HT-29 (cell line): ENCODE results near the gene ATG13. TPM values are rescaled to one million over a fixed set of nuclear protein-coding genes. Genes with fewer than 3 reads are reported as not detected.
"Not testable (repeated sequence)": the region's sequence is repeated elsewhere in the genome, so short reads cannot be mapped to it uniquely, and the experiment has no call there.

Experiments used
- DNase-seq: peaks from one replicate; pipeline ENCODE4 v3.0.0-alpha.2; 2015; ENCODE audit warnings: low spot score
- total RNA-seq: library from RNA; depleted of rRNA; stranded (reverse); fragments of >200 nt; shearing (Covaris generic); gene quantifications from 2 replicates; pipeline ENCODE4 v1.2.3, GENCODE V29; 2014

The ATG13 gene
- total RNA-seq, 1 experiment from 2014 or later, result 152 TPM

- no peak for DNase-seq
These were observed 25.4 kb downstream of the ATG13 start for GRCh38 chr11:46642627-46643335.

GRCh38 chr11:46643531-46643930 is 26.2 kb downstream of the ATG13 start:
- DNase-seq, result no peak

- DNase-seq, result no peak
These were observed 26.6 kb downstream of the ATG13 start for GRCh38 chr11:46643986-46644385.

GRCh38 chr11:46649180-46649738 is 31.9 kb downstream of the ATG13 start:
- DNase-seq, result no peak

GRCh38 chr11:46655631-46656030 is 38.3 kb downstream of the ATG13 start:
- DNase-seq, result no peak

- no peak for DNase-seq
These were observed 39.8 kb downstream of the ATG13 start for GRCh38 chr11:46657186-46657585.

GRCh38 chr11:46658259-46658658 is 40.9 kb downstream of the ATG13 start:
- DNase-seq, result no peak

GRCh38 chr11:46659908-46660307 is 42.6 kb downstream of the ATG13 start:
- DNase-seq, result no peak

- no peak for DNase-seq
These were observed 44.5 kb downstream of the ATG13 start for GRCh38 chr11:46661836-46662235.

GRCh38 chr11:46662366-46662765 is 45.0 kb downstream of the ATG13 start:
- DNase-seq, result no peak

- no peak for DNase-seq
These were observed 46.1 kb downstream of the ATG13 start for GRCh38 chr11:46663277-46663940.

GRCh38 chr11:46664612-46665011 is 47.3 kb downstream of the ATG13 start:
- no peak for DNase-seq

- DNase-seq, result no peak
These were observed 48.0 kb downstream of the ATG13 start for GRCh38 chr11:46665356-46665755.

- no peak for DNase-seq
These were observed 49.2 kb downstream of the ATG13 start for GRCh38 chr11:46666516-46666915.

- no peak for DNase-seq
These were observed 49.7 kb downstream of the ATG13 start for GRCh38 chr11:46667043-46667481.

- DNase-seq, result no peak
These were observed 51.2 kb downstream of the ATG13 start for GRCh38 chr11:46668480-46669085.

- DNase-seq, result peak; percentile 28
These were observed 52.4 kb downstream of the ATG13 start for GRCh38 chr11:46669711-46670139.

- not testable (repeated sequence) for DNase-seq
These were observed 53.2 kb downstream of the ATG13 start for GRCh38 chr11:46670521-46670920.

- DNase-seq, result no peak
These were observed 54.6 kb downstream of the ATG13 start for GRCh38 chr11:46671958-46672315.

GRCh38 chr11:46672381-46672839 is 55.1 kb downstream of the ATG13 start:
- no peak for DNase-seq

GRCh38 chr11:46673713-46674462 is 56.5 kb downstream of the ATG13 start:
- DNase-seq, result no peak
